Tracheal epithelial cell (primary cell): ENCODE data around the gene STX16. TPM values are rescaled to one million over a fixed set of nuclear protein-coding genes. Genes with fewer than 3 reads are reported as not detected.

Experiments used
- total RNA-seq: library from RNA; depleted of rRNA; stranded (reverse); fragments of >200 nt; gene quantifications from 2 replicates; pipeline ENCODE4 v1.2.1, GENCODE V29; 2014

Gene STX16, protein sequence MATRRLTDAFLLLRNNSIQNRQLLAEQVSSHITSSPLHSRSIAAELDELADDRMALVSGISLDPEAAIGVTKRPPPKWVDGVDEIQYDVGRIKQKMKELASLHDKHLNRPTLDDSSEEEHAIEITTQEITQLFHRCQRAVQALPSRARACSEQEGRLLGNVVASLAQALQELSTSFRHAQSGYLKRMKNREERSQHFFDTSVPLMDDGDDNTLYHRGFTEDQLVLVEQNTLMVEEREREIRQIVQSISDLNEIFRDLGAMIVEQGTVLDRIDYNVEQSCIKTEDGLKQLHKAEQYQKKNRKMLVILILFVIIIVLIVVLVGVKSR
- total RNA-seq = 29.9 and 34.3 TPM in 2 replicates

DNA sequence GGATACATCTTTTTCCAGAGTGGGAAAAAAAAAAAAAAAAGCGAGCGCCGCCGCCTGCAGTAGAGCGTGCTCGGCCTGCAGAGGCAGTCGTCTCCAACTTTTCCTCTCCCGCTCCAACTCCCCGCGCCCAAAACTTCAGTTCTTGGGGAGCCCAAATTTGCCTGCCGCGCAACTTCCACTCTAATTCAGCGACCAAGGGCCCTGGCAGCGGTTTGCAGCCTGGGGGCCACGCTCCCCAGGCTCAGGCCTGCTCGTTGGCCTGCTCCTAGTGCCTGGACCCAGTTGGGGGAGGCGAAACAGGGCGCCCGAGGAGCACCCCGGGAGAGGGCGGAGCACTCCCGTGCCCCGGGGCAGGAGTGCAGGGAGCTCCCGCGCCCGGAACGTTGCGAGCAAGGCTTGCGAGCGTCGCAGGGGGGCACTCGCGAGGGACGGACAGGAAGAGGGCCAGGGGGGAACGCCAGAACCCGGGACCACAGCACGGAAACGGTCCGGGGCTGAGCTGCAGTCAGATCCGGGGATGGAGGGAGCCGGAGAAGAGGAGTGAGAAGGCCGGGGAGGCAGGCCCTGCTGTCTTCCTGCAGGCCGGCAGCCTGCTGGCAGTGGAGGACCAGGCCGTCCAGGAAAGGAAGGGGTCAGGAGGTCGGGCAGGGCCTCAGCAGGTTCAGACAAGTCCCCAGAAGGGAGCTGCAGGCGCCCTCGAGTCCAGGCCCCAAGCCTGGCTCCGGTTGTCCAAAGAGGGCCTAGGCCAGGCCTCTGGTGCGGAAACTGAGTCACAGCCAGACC lies at the start of gene STX16:
Gene STX16, plus strand, starts transcription at position 508 of the 783 bp plus-strand sequence. CDS start 724 bp downstream, outside the sequence.

DNA sequence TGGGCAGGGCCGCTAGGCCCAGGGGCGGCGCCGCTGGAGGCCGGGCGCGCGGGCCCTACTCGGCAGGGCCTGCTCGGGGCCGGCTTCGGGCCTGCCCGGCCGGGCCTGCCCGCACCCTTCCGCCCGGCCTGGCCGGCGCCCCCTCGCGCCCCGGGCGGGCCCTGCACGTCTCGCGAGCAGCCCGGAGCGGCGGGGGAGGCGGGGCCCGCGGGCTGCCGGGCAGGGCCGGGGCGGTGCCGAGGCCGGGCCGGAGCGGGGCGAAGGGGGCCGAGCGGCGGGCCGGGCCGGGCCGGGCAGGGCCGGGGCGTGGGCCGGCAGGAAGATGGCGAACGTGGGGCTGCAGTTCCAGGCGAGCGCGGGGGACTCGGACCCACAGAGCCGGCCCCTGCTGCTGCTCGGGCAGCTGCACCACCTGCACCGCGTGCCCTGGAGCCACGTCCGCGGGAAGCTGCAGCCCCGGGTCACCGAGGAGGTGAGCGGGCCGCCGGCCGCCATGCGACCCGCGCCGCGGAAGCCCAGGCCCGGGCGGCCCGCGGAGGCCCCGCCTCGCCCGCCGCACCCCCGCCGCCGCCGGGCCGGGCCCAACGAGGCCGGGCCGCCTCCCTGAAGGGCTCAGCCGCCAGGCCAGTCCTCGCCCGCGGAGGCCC lies 41.6 kb downstream of the STX16 start, which contains the start of gene NPEPL1:
Gene NPEPL1, plus strand, starts transcription at position 222 of the 647 bp plus-strand sequence. Its CDS starts 101 bp downstream, at position 323.

Other genes starting within 250 kb of the STX16 start
- gene APCDD1L, start 135.9 kb upstream of the STX16 start, total RNA-seq = 1.7 TPM in 1 of 2 replicates, not detected in the other
- 16.9 and 23.4 TPM in 2 replicates for gene NPEPL1, start 41.5 kb downstream of the STX16 start, total RNA-seq
- 0.48 TPM in 1 of 2 replicates, not detected in the other for gene GNAS-AS1, start 199.6 kb downstream of the STX16 start, total RNA-seq
- 214 and 243 TPM in 2 replicates for gene GNAS, start 201.4 kb downstream of the STX16 start, total RNA-seq